Prostate gland (tissue), 2 donors: ENCODE results near the gene CTNNA3.

ENCODE experiments used
- POLR2A ChIP-seq: fragments of 450-650 bp; IDR thresholded peaks from one replicate; pipeline ENCODE4 v1.6.1; 2016; ENCODE audit warnings: antibody characterized with exemption, mild to moderate bottlenecking
- POLR2AphosphoS5 ChIP-seq: sonication (generic); formaldehyde crosslinking; IDR thresholded peaks from one replicate; pipeline ENCODE4 v1.6.1; 2017; ENCODE audit warnings: antibody characterized with exemption
- TF ChIP-seq, protein P1 (sequence below), 4 experiments: fragments of 200-600 bp in 2 of 4; fragments of 450-650 bp in 2 of 4; sonication (generic) in 2 of 4; IDR thresholded peaks; 1 replicate in 3 of 4; 2 replicates in 1 of 4; pipeline ENCODE4 v1.5.1; 2016 to 2019; ENCODE audit warnings: antibody characterized with exemption in 4 of 4, mild to moderate bottlenecking in 2 of 4, moderate library complexity in 2 of 4

GRCh38 chr10:66795866-66796265 lies 900.1 kb downstream of the CTNNA3 start:
- TF ChIP-seq POLR2A (no peak), POLR2AphosphoS5 (no peak)
- TF ChIP-seq, protein P1, sequence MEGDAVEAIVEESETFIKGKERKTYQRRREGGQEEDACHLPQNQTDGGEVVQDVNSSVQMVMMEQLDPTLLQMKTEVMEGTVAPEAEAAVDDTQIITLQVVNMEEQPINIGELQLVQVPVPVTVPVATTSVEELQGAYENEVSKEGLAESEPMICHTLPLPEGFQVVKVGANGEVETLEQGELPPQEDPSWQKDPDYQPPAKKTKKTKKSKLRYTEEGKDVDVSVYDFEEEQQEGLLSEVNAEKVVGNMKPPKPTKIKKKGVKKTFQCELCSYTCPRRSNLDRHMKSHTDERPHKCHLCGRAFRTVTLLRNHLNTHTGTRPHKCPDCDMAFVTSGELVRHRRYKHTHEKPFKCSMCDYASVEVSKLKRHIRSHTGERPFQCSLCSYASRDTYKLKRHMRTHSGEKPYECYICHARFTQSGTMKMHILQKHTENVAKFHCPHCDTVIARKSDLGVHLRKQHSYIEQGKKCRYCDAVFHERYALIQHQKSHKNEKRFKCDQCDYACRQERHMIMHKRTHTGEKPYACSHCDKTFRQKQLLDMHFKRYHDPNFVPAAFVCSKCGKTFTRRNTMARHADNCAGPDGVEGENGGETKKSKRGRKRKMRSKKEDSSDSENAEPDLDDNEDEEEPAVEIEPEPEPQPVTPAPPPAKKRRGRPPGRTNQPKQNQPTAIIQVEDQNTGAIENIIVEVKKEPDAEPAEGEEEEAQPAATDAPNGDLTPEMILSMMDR (IDR thresholded peaks at IDR 0.05) = no peak
